Activated CD4-positive, alpha-beta memory T cell treated with anti-CD3 and anti-CD28 coated beads for 36 hours (primary cell): ENCODE data around the gene MCFD2. TPM values are rescaled to one million over a fixed set of nuclear protein-coding genes. Genes with fewer than 3 reads are reported as not detected.
A peak's percentile ranks its signal among the peaks of the same experiment; 100 is the strongest.
"Not testable (repeated sequence)": the region's sequence is repeated elsewhere in the genome, so short reads cannot be mapped to it uniquely, and the experiment has no call there.

ENCODE experiments used
- CTCF ChIA-PET: fragments of 350-600 bp; sonication (Branson Sonifier 250); formaldehyde crosslinking; loops from one replicate; lab custom pipeline; 2021; ENCODE audit warnings: antibody characterized with exemption, inconsistent platforms; lab: Charles Lee
- POLR2A ChIA-PET: fragments of 350-600 bp; sonication (Branson Sonifier 250); formaldehyde crosslinking; loops from one replicate; lab custom pipeline; 2021; ENCODE audit warnings: antibody characterized with exemption; lab: Charles Lee
- DNase-seq: peaks from one replicate; pipeline ENCODE4 v3.0.0-alpha.2; 2020
- H3K27ac Mint-ChIP-seq: one replicate; pipeline ENCODE4 v1.8.0; 2021; ENCODE audit warnings: mixed read lengths
- H3K27me3 Mint-ChIP-seq: one replicate; pipeline ENCODE4 v1.8.0; 2021; ENCODE audit warnings: mixed read lengths
- H3K36me3 Mint-ChIP-seq: one replicate; pipeline ENCODE4 v1.8.0; 2021; ENCODE audit warnings: mixed read lengths
- H3K4me1 Mint-ChIP-seq: one replicate; pipeline ENCODE4 v1.8.0; 2021; ENCODE audit warnings: low read depth, mixed read lengths
- H3K4me3 Mint-ChIP-seq: one replicate; pipeline ENCODE4 v1.8.0; 2021; ENCODE audit warnings: mild to moderate bottlenecking, mixed read lengths
- H3K9me3 Mint-ChIP-seq: one replicate; pipeline ENCODE4 v1.8.0; 2021; ENCODE audit warnings: mixed read lengths
- intact Hi-C: fragments of 100-400 bp; cut with micrococcal nuclease; formaldehyde crosslinking; loops from one replicate; pipeline ENCODE4 v1.15.1; 2023
- total RNA-seq, 2 experiments: library from RNA; stranded (reverse); gene quantifications; one replicate each; pipeline ENCODE4 v1.2.3, GENCODE V29; 2021

MCFD2 gene
- total RNA-seq, 2 experiments from 2014 or later, result 31.4 to 36.5 TPM

- ChIA-PET POLR2A (no interaction called here), CTCF (no interaction called here)
- H3K4me1 Mint-ChIP-seq, result no peaks in the 10 kb centered on the region
- intact Hi-C loops, result no loop called here
- DNase-seq, result no peak
- no peak overlapping the region for H3K27ac Mint-ChIP-seq
- H3K36me3 Mint-ChIP-seq, result no peaks in the 10 kb centered on the region
- no peaks in the 10 kb centered on the region for H3K9me3 Mint-ChIP-seq
- H3K27me3 Mint-ChIP-seq, result peaks cover 11% of the 10 kb centered on the region
- H3K4me3 Mint-ChIP-seq, result no peak overlapping the region
These were observed 38.7 kb downstream of the MCFD2 start for GRCh38 chr2:46876741-46877384.

- H3K4me1 Mint-ChIP-seq, intact Hi-C loops, H3K9me3 Mint-ChIP-seq, H3K27ac Mint-ChIP-seq, H3K4me3 Mint-ChIP-seq, CTCF ChIA-PET, POLR2A ChIA-PET, H3K36me3 Mint-ChIP-seq, DNase-seq: not testable (repeated sequence)
- H3K27me3 Mint-ChIP-seq, result peaks cover 11% of the 10 kb centered on the region
These were observed 39.5 kb downstream of the MCFD2 start for GRCh38 chr2:46875962-46876689.

GRCh38 chr2:46875226-46875899 is 40.2 kb downstream of the MCFD2 start:
- peaks cover 15% of the 10 kb centered on the region for H3K27me3 Mint-ChIP-seq
- H3K9me3 Mint-ChIP-seq, result no peaks in the 10 kb centered on the region
- CTCF ChIA-PET, result interaction anchor here (1.1 to 1.6 kb wide), 2 partner anchors 13 to 43 kb away, joined by 3 to 4 read pairs; no protein-coding TSS in a partner anchor
- DNase-seq, result no peak
- intact Hi-C loops, result no loop called here
- no peak overlapping the region for H3K4me3 Mint-ChIP-seq
- H3K27ac Mint-ChIP-seq, result no peak overlapping the region
- no peaks in the 10 kb centered on the region for H3K4me1 Mint-ChIP-seq
- H3K36me3 Mint-ChIP-seq, result no peaks in the 10 kb centered on the region
- POLR2A ChIA-PET, result no interaction called here

- Mint-ChIP-seq H3K27me3 (peaks cover 15% of the 10 kb centered on the region), H3K27ac (no peak overlapping the region), H3K4me3 (no peak overlapping the region), H3K4me1 (no peaks in the 10 kb centered on the region), H3K36me3 (no peaks in the 10 kb centered on the region), H3K9me3 (no peaks in the 10 kb centered on the region)
- intact Hi-C loops, result no loop called here
- ChIA-PET CTCF (interaction anchor here (1.1 to 1.6 kb wide), 2 partner anchors 14 to 44 kb away, joined by 3 to 4 read pairs; no protein-coding TSS in a partner anchor), POLR2A (no interaction called here)
- DNase-seq, result no peak
These were observed 41.2 kb downstream of the MCFD2 start for GRCh38 chr2:46874236-46874929.

- Mint-ChIP-seq H3K27ac (no peak overlapping the region), H3K9me3 (no peaks in the 10 kb centered on the region), H3K36me3 (no peaks in the 10 kb centered on the region), H3K27me3 (peaks cover 15% of the 10 kb centered on the region), H3K4me1 (no peaks in the 10 kb centered on the region), H3K4me3 (no peak overlapping the region)
- ChIA-PET POLR2A (interaction anchor here (0.6 kb wide), 1 partner anchor 270 kb away, joined by 3 read pairs; no protein-coding TSS in a partner anchor), CTCF (interaction anchor here (1.5 kb wide), 1 partner anchor 11 kb away, joined by 5 read pairs; no protein-coding TSS in a partner anchor)
- intact Hi-C loops, result no loop called here
- peak; percentile 57 for DNase-seq
These were observed 42.0 kb downstream of the MCFD2 start for GRCh38 chr2:46873604-46874068.

- no peak for DNase-seq
- H3K27ac Mint-ChIP-seq, result no peak overlapping the region
- no peak overlapping the region for H3K4me3 Mint-ChIP-seq
- ChIA-PET CTCF (interaction anchor here (1.5 kb wide), 1 partner anchor 11 kb away, joined by 5 read pairs; no protein-coding TSS in a partner anchor), POLR2A (interaction anchor here (0.6 kb wide), 1 partner anchor 270 kb away, joined by 3 read pairs; no protein-coding TSS in a partner anchor)
- no peaks in the 10 kb centered on the region for H3K4me1 Mint-ChIP-seq
- H3K9me3 Mint-ChIP-seq, result no peaks in the 10 kb centered on the region
- H3K27me3 Mint-ChIP-seq, result peaks cover 17% of the 10 kb centered on the region
- no peaks in the 10 kb centered on the region for H3K36me3 Mint-ChIP-seq
- intact Hi-C loops, result no loop called here
These were observed 42.6 kb downstream of the MCFD2 start for GRCh38 chr2:46872902-46873603.

- Mint-ChIP-seq H3K9me3 (no peaks in the 10 kb centered on the region), H3K4me1 (no peaks in the 10 kb centered on the region), H3K27me3 (peaks cover 17% of the 10 kb centered on the region), H3K4me3 (no peak overlapping the region), H3K36me3 (no peaks in the 10 kb centered on the region), H3K27ac (no peak overlapping the region)
- ChIA-PET CTCF (interaction anchor here (1.5 kb wide), 1 partner anchor 10 kb away, joined by 5 read pairs; no protein-coding TSS in a partner anchor), POLR2A (no interaction called here)
- intact Hi-C loops, result no loop called here
- DNase-seq, result peak; percentile 14
These were observed 43.6 kb downstream of the MCFD2 start for GRCh38 chr2:46871976-46872381.

GRCh38 chr2:46870051-46870839 is 45.4 kb downstream of the MCFD2 start:
- H3K36me3 Mint-ChIP-seq, result no peaks in the 10 kb centered on the region
- H3K4me3 Mint-ChIP-seq, result no peak overlapping the region
- no peak overlapping the region for H3K27ac Mint-ChIP-seq
- intact Hi-C loops, result no loop called here
- no peaks in the 10 kb centered on the region for H3K4me1 Mint-ChIP-seq
- ChIA-PET POLR2A (no interaction called here), CTCF (no interaction called here)
- H3K27me3 Mint-ChIP-seq, result peaks cover 16% of the 10 kb centered on the region
- H3K9me3 Mint-ChIP-seq, result peaks cover 7% of the 10 kb centered on the region
- no peak for DNase-seq

GRCh38 chr2:46869621-46870020 is 46.0 kb downstream of the MCFD2 start:
- POLR2A ChIA-PET, result interaction anchor here (0.6 kb wide), 1 partner anchor 40 kb away, joined by 3 read pairs; no protein-coding TSS in a partner anchor
- intact Hi-C loops, result no loop called here
- Mint-ChIP-seq H3K4me3 (no peak overlapping the region), H3K36me3 (peaks cover 4% of the 10 kb centered on the region), H3K9me3 (peaks cover 13% of the 10 kb centered on the region), H3K4me1 (no peaks in the 10 kb centered on the region), H3K27me3 (peaks cover 16% of the 10 kb centered on the region), H3K27ac (no peak overlapping the region)
- no peak for DNase-seq
- CTCF ChIA-PET, result interaction anchor here (0.6 kb wide), 1 partner anchor 101 kb away, joined by 3 read pairs; no protein-coding TSS in a partner anchor

GRCh38 chr2:46866770-46867246 is 48.8 kb downstream of the MCFD2 start:
- H3K36me3 Mint-ChIP-seq, result peaks cover 4% of the 10 kb centered on the region
- H3K4me3 Mint-ChIP-seq, result no peak overlapping the region
- H3K4me1 Mint-ChIP-seq, result no peaks in the 10 kb centered on the region
- CTCF ChIA-PET, result interaction anchor here (0.6 kb wide), 2 partner anchors 9 to 209 kb away, joined by 3 read pairs; no protein-coding TSS in a partner anchor
- intact Hi-C loops, result no loop called here
- no peak for DNase-seq
- peaks cover 21% of the 10 kb centered on the region for H3K9me3 Mint-ChIP-seq
- POLR2A ChIA-PET, result interaction anchor here (0.6 kb wide), 2 partner anchors 34 to 1070 kb away, joined by 3 to 4 read pairs; no protein-coding TSS in a partner anchor
- peaks cover 10% of the 10 kb centered on the region for H3K27me3 Mint-ChIP-seq
- H3K27ac Mint-ChIP-seq, result no peak overlapping the region
